HepG2 (cell line): ENCODE measurements around the gene DDX54. TPM values are rescaled to one million over a fixed set of nuclear protein-coding genes. Genes with fewer than 3 reads are reported as not detected.

Experiments used
- CENPX ChIP-seq: sonication (generic); formaldehyde crosslinking; IDR thresholded peaks from 2 replicates; pipeline ENCODE4 v1.9.0; 2021; ENCODE audit warnings: mild to moderate bottlenecking, missing genetic modification reagents, moderate library complexity
- DMAP1 ChIP-seq: IDR thresholded peaks from 2 replicates; pipeline ENCODE4 v1.6.1; 2016
- E2F1 ChIP-seq: sonication (generic); formaldehyde crosslinking; IDR thresholded peaks from 2 replicates; pipeline ENCODE4 v1.5.0; 2020; ENCODE audit warnings: missing genetic modification reagents
- HMGXB4 ChIP-seq, 2 experiments: sonication (generic) in 1 of 2; formaldehyde crosslinking in 1 of 2; IDR thresholded peaks; 2 replicates each; pipeline versions ENCODE4 v1.4.0 to v1.6.1; 2018 to 2020; ENCODE audit warnings: missing genetic modification reagents in 2 of 2, borderline replicate concordance in 1 of 2, low read depth in 1 of 2, mild to moderate bottlenecking in 1 of 2, missing biosample characterization in 1 of 2
- MXI1 ChIP-seq: IDR thresholded peaks from 3 replicates; pipeline ENCODE4 v1.6.1; 2012; ENCODE audit warnings: low read depth, low read length, inconsistent platforms, borderline replicate concordance
- NFKBIZ ChIP-seq: IDR thresholded peaks from 2 replicates; pipeline ENCODE4 v1.6.1; 2018; ENCODE audit warnings: missing genetic modification reagents, missing compliant biosample characterization
- NKX3-1 ChIP-seq: sonication (generic); formaldehyde crosslinking; IDR thresholded peaks from 2 replicates; pipeline ENCODE4 v1.5.0; 2020; ENCODE audit warnings: missing genetic modification reagents
- NPAS2 ChIP-seq: sonication (generic); formaldehyde crosslinking; IDR thresholded peaks from 2 replicates; pipeline ENCODE4 v1.8.0; 2022; ENCODE audit warnings: mild to moderate bottlenecking, missing genetic modification reagents, borderline replicate concordance
- SIN3A ChIP-seq: IDR thresholded peaks from 2 replicates; pipeline ENCODE4 v1.6.1; 2011; ENCODE audit warnings: low read depth, mild to moderate bottlenecking, control low read depth, low read length, borderline replicate concordance
- SNRNP70 ChIP-seq: fragments of 200-400 bp; formaldehyde crosslinking; IDR thresholded peaks from 2 replicates; pipeline ENCODE4 v1.6.1; 2017; ENCODE audit warnings: mild to moderate bottlenecking, low read depth, low read length, moderate library complexity
- TFDP1 ChIP-seq: IDR thresholded peaks from 2 replicates; pipeline ENCODE4 v1.6.1; 2016; ENCODE audit warnings: missing compliant biosample characterization, missing genetic modification reagents, borderline replicate concordance
- ZHX2 ChIP-seq, 2 experiments: sonication (generic) in 1 of 2; formaldehyde crosslinking in 1 of 2; IDR thresholded peaks; 2 replicates each; pipeline versions ENCODE4 v1.6.1 to v1.9.0; 2014 to 2022; ENCODE audit warnings: antibody characterized with exemption in 1 of 2, borderline replicate concordance in 1 of 2, inconsistent platforms in 1 of 2, low read depth in 1 of 2, missing genetic modification reagents in 1 of 2
- ZNF232 ChIP-seq: sonication (generic); formaldehyde crosslinking; IDR thresholded peaks from 2 replicates; pipeline ENCODE4 v1.4.0; 2020; ENCODE audit warnings: missing genetic modification reagents, borderline replicate concordance
- ZNF333 ChIP-seq: sonication (generic); formaldehyde crosslinking; IDR thresholded peaks from 2 replicates; pipeline ENCODE4 v1.4.0; 2020; ENCODE audit warnings: mild to moderate bottlenecking, missing genetic modification reagents, borderline replicate concordance
- ZNF335 ChIP-seq: sonication (generic); formaldehyde crosslinking; IDR thresholded peaks from 2 replicates; pipeline ENCODE4 v1.4.0; 2020; ENCODE audit warnings: missing genetic modification reagents
- ZNF33A ChIP-seq: sonication (generic); formaldehyde crosslinking; IDR thresholded peaks from 2 replicates; pipeline ENCODE4 v1.5.1; 2020; ENCODE audit warnings: missing genetic modification reagents, mild to moderate bottlenecking, moderate library complexity, borderline replicate concordance
- ZNF564 ChIP-seq: sonication (generic); formaldehyde crosslinking; IDR thresholded peaks from 2 replicates; pipeline ENCODE4 v1.8.1; 2023; ENCODE audit warnings: mild to moderate bottlenecking, missing genetic modification reagents
- ZSCAN20 ChIP-seq: sonication (generic); formaldehyde crosslinking; IDR thresholded peaks from 2 replicates; pipeline ENCODE4 v1.4.0; 2020; ENCODE audit warnings: missing genetic modification reagents, mild to moderate bottlenecking, borderline replicate concordance
- ZSCAN29 ChIP-seq: sonication (generic); formaldehyde crosslinking; conservative IDR thresholded peaks from 2 replicates; pipeline ENCODE4 v1.4.0; 2020; ENCODE audit warnings: mild to moderate bottlenecking, missing genetic modification reagents
- polyA plus RNA-seq, 8 experiments: library from polyadenylated mRNA; depleted of rRNA in 3 of 8; stranded (reverse) in 7 of 8; unstranded in 1 of 8; fragments of >200 nt; fragmentation: Illumina TruSeq in 4 of 8; extraction: Trizol in 4 of 8; gene quantifications; 2 replicates each; pipeline versions ENCODE4 v1.2.1 to v1.2.3, GENCODE V29; 2011 to 2016; ENCODE audit warnings: low read depth in 4 of 8, missing spikeins in 1 of 8, mixed read lengths in 1 of 8; ENCODE audit not compliant: insufficient read depth in 1 of 8
- total RNA-seq, 5 experiments: library from RNA; depleted of rRNA; stranded (reverse); fragments of >200 nt; fragmentation: Illumina TruSeq; extraction: Trizol; gene quantifications; 2 replicates each; pipeline ENCODE4 v1.2.3, GENCODE V29; 2016; ENCODE audit warnings: low read depth in 1 of 5

The DDX54 gene
- total and polyA plus RNA-seq, 2 of the 13 experiments (the other 11 are each of a cell fraction or from before 2014, with no cell fraction given), result 59.7 to 61.1 TPM

GRCh38 chr12:113184900-113185179 lies 438 bp downstream of the DDX54 start (continued):
- TF ChIP-seq ZSCAN29 (CRISPR knock-in tag) (no peak), NFKBIZ (CRISPR knock-in tag) (0 out of 2 replicates have a peak, but pooled peaks have one; percentile 9), ZNF333 (no peak), HMGXB4 (CRISPR knock-in tag; IDR thresholded peaks at IDR 0.05; ENCODE audit: borderline replicate concordance in 1 of 2, low read depth in 1 of 2) (no peak), ZNF232 (CRISPR knock-in tag) (peak; percentile 84), ZHX2 (IDR thresholded peaks at IDR 0.05; ENCODE audit: low read depth) (0 out of 2 replicates have a peak, but pooled peaks have one; percentile 11), ZHX2 (CRISPR knock-in tag; IDR thresholded peaks at IDR 0.05; ENCODE audit: borderline replicate concordance) (no peak), SNRNP70 (no peak), ZNF335 (CRISPR knock-in tag) (no peak), SIN3A (0 out of 2 replicates have a peak, but pooled peaks have one; percentile 18), CENPX (no peak), DMAP1 (CRISPR knock-in tag) (peak; percentile 93; the same call in 1 of the 2 replicates), TFDP1 (CRISPR knock-in tag) (no peak; the same call in 1 of the 2 replicates), NPAS2 (CRISPR knock-in tag) (no peak), ZSCAN20 (CRISPR knock-in tag) (no peak), ZNF564 (CRISPR knock-in tag) (0 out of 2 replicates have a peak, but pooled peaks have one; percentile 27), MXI1 (peak; percentile 57; the same call in 2 of the 3 replicates), E2F1 (CRISPR knock-in tag) (0 out of 2 replicates have a peak, but pooled peaks have one; percentile 40), NKX3-1 (CRISPR knock-in tag) (peak; percentile 66; the same call in 1 of the 2 replicates), ZNF33A (CRISPR knock-in tag) (peak; percentile 61; the same call in 1 of the 2 replicates)
